Epidermal melanocyte (primary cell): ENCODE measurements around the gene TRMU.
"Not testable (repeated sequence)": the region's sequence is repeated elsewhere in the genome, so short reads cannot be mapped to it uniquely, and the experiment has no call there.

ENCODE experiments used
- DNase-seq: peaks from one replicate; pipeline ENCODE4 v3.0.0; 2011; ENCODE audit warnings: low spot score; ENCODE audit not compliant: insufficient read length

Gene TRMU

GRCh38 chr22:46382524-46382923 lies 47.0 kb downstream of the TRMU start:
- DNase-seq: no peak

- no peak for DNase-seq
Measured at GRCh38 chr22:46386312-46386711, 50.8 kb downstream of the TRMU start.

- no peak for DNase-seq
Measured at GRCh38 chr22:46387748-46388147, 52.2 kb downstream of the TRMU start.

GRCh38 chr22:46388647-46389046 lies 53.1 kb downstream of the TRMU start:
- no peak for DNase-seq

GRCh38 chr22:46389081-46389480 lies 53.6 kb downstream of the TRMU start:
- DNase-seq: no peak

GRCh38 chr22:46390105-46390651 lies 54.7 kb downstream of the TRMU start:
- DNase-seq: no peak

- DNase-seq: peak; percentile 71
Measured at GRCh38 chr22:46390652-46391301, 55.3 kb downstream of the TRMU start.

GRCh38 chr22:46391486-46392136 lies 56.1 kb downstream of the TRMU start:
- DNase-seq: no peak

GRCh38 chr22:46392137-46392844 lies 56.8 kb downstream of the TRMU start:
- no peak for DNase-seq

- no peak for DNase-seq
Measured at GRCh38 chr22:46393873-46394272, 58.4 kb downstream of the TRMU start.

- no peak for DNase-seq
Measured at GRCh38 chr22:46394622-46395021, 59.1 kb downstream of the TRMU start.

GRCh38 chr22:46395145-46395544 lies 59.6 kb downstream of the TRMU start:
- DNase-seq: no peak

GRCh38 chr22:46397049-46397448 lies 61.5 kb downstream of the TRMU start:
- not testable (repeated sequence) for DNase-seq

GRCh38 chr22:46397514-46397913 lies 62.0 kb downstream of the TRMU start:
- DNase-seq: no peak

GRCh38 chr22:46397951-46398350 lies 62.4 kb downstream of the TRMU start:
- DNase-seq: no peak

- DNase-seq: no peak
Measured at GRCh38 chr22:46399251-46400024, 63.9 kb downstream of the TRMU start.

- no peak for DNase-seq
Measured at GRCh38 chr22:46401370-46401769, 65.9 kb downstream of the TRMU start.

GRCh38 chr22:46402505-46402904 lies 67.0 kb downstream of the TRMU start:
- no peak for DNase-seq

- DNase-seq: not testable (repeated sequence)
Measured at GRCh38 chr22:46403880-46404279, 68.4 kb downstream of the TRMU start.

- no peak for DNase-seq
Measured at GRCh38 chr22:46405901-46406300, 70.4 kb downstream of the TRMU start.

GRCh38 chr22:46406349-46406748 lies 70.8 kb downstream of the TRMU start:
- DNase-seq: no peak

GRCh38 chr22:46406791-46407190 lies 71.3 kb downstream of the TRMU start:
- DNase-seq: no peak
